ENCODE measurements around the gene ZSWIM2. TPM values are rescaled to one million over a fixed set of nuclear protein-coding genes. Genes with fewer than 3 reads are reported as not detected.

ZSWIM2 gene
- total and polyA plus RNA-seq, 7 experiments from 2014 or later, result not detected

Other genes with a start within 250 kb of the ZSWIM2 start
- gene FAM171B, start 155.1 kb downstream of the ZSWIM2 start, total RNA-seq, result under 1 TPM in 4 of 5 experiments, not detected in 1; 0.05 to 0.91 (median 0.36) TPM
- under 1 TPM in 1 of 2 donors, not detected in 1; 0.02 TPM for gene FAM171B, start 155.1 kb downstream of the ZSWIM2 start, polyA plus RNA-seq

Data from naive thymus-derived CD4-positive, alpha-beta T cell (primary cell).